Hepatocyte (in vitro differentiated cells): ENCODE results near the gene HRK. TPM values are rescaled to one million over a fixed set of nuclear protein-coding genes. Genes with fewer than 3 reads are reported as not detected.

ENCODE experiments used
- DNase-seq: peaks from one replicate; pipeline ENCODE4 v3.0.0-alpha.2; 2016; ENCODE audit warnings: low spot score
- H2AFZ ChIP-seq: fragments of 200-600 bp; sonication (generic); 2 replicates; pipeline ENCODE4 v1.6.0; 2016; ENCODE audit warnings: antibody characterized with exemption, mild to moderate bottlenecking
- H3K27ac ChIP-seq: fragments of 200-600 bp; sonication (generic); 2 replicates; pipeline ENCODE4 v1.5.1; 2016; ENCODE audit warnings: mild to moderate bottlenecking
- H3K27me3 ChIP-seq: fragments of 200-600 bp; sonication (generic); 2 replicates; pipeline ENCODE4 v1.6.1; 2016
- H3K36me3 ChIP-seq: fragments of 200-600 bp; sonication (generic); replicated peaks from 2 replicates; pipeline ENCODE4 v1.5.1; 2016; ENCODE audit warnings: low read depth; ENCODE audit not compliant: insufficient read depth
- H3K4me1 ChIP-seq: fragments of 200-600 bp; sonication (generic); 2 replicates; pipeline ENCODE4 v1.5.1; 2016; ENCODE audit warnings: mild to moderate bottlenecking, moderate library complexity; ENCODE audit not compliant: insufficient read depth
- H3K4me2 ChIP-seq: fragments of 200-600 bp; sonication (generic); 2 replicates; pipeline ENCODE4 v1.6.0; 2016
- H3K4me3 ChIP-seq: fragments of 200-600 bp; sonication (generic); 2 replicates; pipeline ENCODE4 v1.5.1; 2016; ENCODE audit warnings: mild to moderate bottlenecking
- H3K79me2 ChIP-seq: fragments of 200-600 bp; sonication (generic); 2 replicates; pipeline ENCODE4 v1.6.0; 2017; ENCODE audit warnings: mild to moderate bottlenecking
- H3K9me2 ChIP-seq: fragments of 200-600 bp; sonication (generic); replicated peaks from 2 replicates; pipeline ENCODE4 v1.6.0; 2017; ENCODE audit warnings: mild to moderate bottlenecking; ENCODE audit not compliant: insufficient read depth
- H3K9me3 ChIP-seq: fragments of 200-600 bp; sonication (generic); 2 replicates; pipeline ENCODE4 v1.5.1; 2016; ENCODE audit warnings: low read depth, mild to moderate bottlenecking
- H4K20me1 ChIP-seq: fragments of 200-600 bp; sonication (generic); 2 replicates; pipeline ENCODE4 v1.6.0; 2016; ENCODE audit warnings: mild to moderate bottlenecking; ENCODE audit not compliant: insufficient read depth, poor library complexity, severe bottlenecking
- CTCF ChIP-seq: fragments of 200-600 bp; sonication (generic); IDR thresholded peaks from 2 replicates; pipeline ENCODE4 v1.5.1; 2016; ENCODE audit warnings: antibody characterized with exemption, mild to moderate bottlenecking; ENCODE audit not compliant: poor library complexity
- EZH2 ChIP-seq: fragments of 200-600 bp; sonication (generic); IDR thresholded peaks from 2 replicates; pipeline ENCODE4 v1.6.1; 2016; ENCODE audit warnings: antibody characterized with exemption, mild to moderate bottlenecking, borderline replicate concordance
- EZH2phosphoT487 ChIP-seq: fragments of 200-600 bp; sonication (generic); IDR thresholded peaks from one replicate; pipeline ENCODE4 v1.6.1; 2018; ENCODE audit warnings: antibody characterized with exemption, mild to moderate bottlenecking, low read depth, moderate library complexity; ENCODE audit not compliant: unreplicated experiment, severe bottlenecking
- WGBS: methylation state at CpG from one replicate; pipeline ENCODE4 v1.1.6; 2016; ENCODE audit warnings: low lambda C conversion rate; ENCODE audit errors: missing lambda C conversion rate; 5-methylcytosine and 5-hydroxymethylcytosine counted together
- polyA plus RNA-seq: library from polyadenylated mRNA; unstranded; fragments of >200 nt; fragmentation: Nextera tagmentation; extraction: Ambion mirVana; gene quantifications from 2 replicates; pipeline ENCODE4 v1.2.1, GENCODE V29; 2016
- total RNA-seq: library from RNA; depleted of rRNA; stranded (reverse); fragments of >200 nt; gene quantifications from 2 replicates; pipeline ENCODE4 v1.2.3, GENCODE V29; 2014

Gene HRK
- total and polyA plus RNA-seq, 2 experiments from 2014 or later, result 0.18 TPM; not detected in 1

GRCh38 chr12:116807546-116807945, 73.7 kb downstream of the HRK start:
- Histone ChIP-seq H3K4me1 (no peaks in the 10 kb centered on the region), H3K79me2 (no peaks in the 10 kb centered on the region), H3K27me3 (no peaks in the 10 kb centered on the region), H3K4me2 (no peak overlapping the region), H3K4me3 (no peak overlapping the region), H3K9me2 (no peaks in the 10 kb centered on the region), H2AFZ (no peak overlapping the region), H4K20me1 (no peaks in the 10 kb centered on the region), H3K9me3 (no peaks in the 10 kb centered on the region), H3K27ac (no peak overlapping the region), H3K36me3 (no peaks in the 10 kb centered on the region)
- DNase-seq, result no peak
- WGBS, result 97% methylated on average over 6 of the region's 6 CpGs
- no peak for TF ChIP-seq CTCF
- TF ChIP-seq EZH2, result no peak
- TF ChIP-seq EZH2phosphoT487, result no peak

- Histone ChIP-seq H3K4me3 (no peak overlapping the region), H3K9me3 (no peaks in the 10 kb centered on the region), H3K27ac (no peak overlapping the region), H3K4me1 (no peaks in the 10 kb centered on the region), H4K20me1 (no peaks in the 10 kb centered on the region), H3K79me2 (no peaks in the 10 kb centered on the region), H3K4me2 (no peak overlapping the region), H3K36me3 (no peaks in the 10 kb centered on the region), H3K9me2 (no peaks in the 10 kb centered on the region), H3K27me3 (no peaks in the 10 kb centered on the region), H2AFZ (no peak overlapping the region)
- WGBS, result 90% methylated on average over 10 of the region's 10 CpGs
- DNase-seq, result no peak
- no peak for TF ChIP-seq CTCF
- TF ChIP-seq EZH2, result no peak
- TF ChIP-seq EZH2phosphoT487, result no peak
These were observed 74.3 kb downstream of the HRK start for GRCh38 chr12:116806845-116807440.

Other genes starting within 250 kb of the HRK start
- gene SPRING1, start 143.4 kb downstream of the HRK start, total RNA-seq, result 94.5 and 95.2 TPM in 2 replicates
- gene SPRING1, start 143.4 kb downstream of the HRK start, polyA plus RNA-seq, result 36.0 and 42.2 TPM in 2 replicates
- 2.6 and 2.9 TPM in 2 replicates for gene RNFT2, start 143.1 kb downstream of the HRK start, total RNA-seq
- gene RNFT2, start 143.1 kb downstream of the HRK start, polyA plus RNA-seq, result 1.5 and 2.8 TPM in 2 replicates
- 14.1 and 20.6 TPM in 2 replicates for gene FBXW8, start 29.5 kb upstream of the HRK start, total RNA-seq
- 17.0 and 18.9 TPM in 2 replicates for gene FBXW8, start 29.5 kb upstream of the HRK start, polyA plus RNA-seq
- 15.9 and 20.8 TPM in 2 replicates for gene TESC, start 218.0 kb upstream of the HRK start, total RNA-seq
- gene TESC, start 218.0 kb upstream of the HRK start, polyA plus RNA-seq, result 15.5 and 31.5 TPM in 2 replicates